GM12801 (cell line): ENCODE measurements around the gene MDFIC2.

Source experiments
- CTCF ChIP-seq: IDR thresholded peaks from one replicate; pipeline ENCODE4 v1.5.1; 2011; ENCODE audit warnings: control low read depth; ENCODE audit not compliant: insufficient read length; ENCODE audit errors: extremely low read depth

The MDFIC2 gene

GRCh38 chr3:70277304-70277703 lies 35.1 kb downstream of the MDFIC2 start:
- TF ChIP-seq CTCF, result no peak

GRCh38 chr3:70276901-70277300 lies 35.5 kb downstream of the MDFIC2 start:
- TF ChIP-seq CTCF, result no peak

GRCh38 chr3:70273492-70273891 lies 38.9 kb downstream of the MDFIC2 start:
- no peak for TF ChIP-seq CTCF

GRCh38 chr3:70272798-70273197 lies 39.6 kb downstream of the MDFIC2 start:
- no peak for TF ChIP-seq CTCF

- TF ChIP-seq CTCF, result no peak
Measured at GRCh38 chr3:70264122-70264780, 48.2 kb downstream of the MDFIC2 start.

GRCh38 chr3:70261283-70261682 lies 51.2 kb downstream of the MDFIC2 start:
- TF ChIP-seq CTCF, result no peak

GRCh38 chr3:70256566-70256965 lies 55.9 kb downstream of the MDFIC2 start:
- TF ChIP-seq CTCF, result no peak
